AG10803 (cell line): Measurements from ENCODE around the gene NPY.

Experiments used
- DNase-seq: peaks from one replicate; pipeline ENCODE4 v3.0.0; 2010; ENCODE audit warnings: low read depth
- H3K4me3 ChIP-seq: 2 replicates; pipeline ENCODE4 v1.5.1; 2011; ENCODE audit warnings: mild to moderate bottlenecking, low read length, control low read depth
- TF ChIP-seq, protein P1 (sequence below): conservative IDR thresholded peaks from 2 replicates; pipeline ENCODE4 v1.5.1; 2011; ENCODE audit warnings: mild to moderate bottlenecking, low read length, control low read depth, inconsistent platforms

NPY gene

DNA sequence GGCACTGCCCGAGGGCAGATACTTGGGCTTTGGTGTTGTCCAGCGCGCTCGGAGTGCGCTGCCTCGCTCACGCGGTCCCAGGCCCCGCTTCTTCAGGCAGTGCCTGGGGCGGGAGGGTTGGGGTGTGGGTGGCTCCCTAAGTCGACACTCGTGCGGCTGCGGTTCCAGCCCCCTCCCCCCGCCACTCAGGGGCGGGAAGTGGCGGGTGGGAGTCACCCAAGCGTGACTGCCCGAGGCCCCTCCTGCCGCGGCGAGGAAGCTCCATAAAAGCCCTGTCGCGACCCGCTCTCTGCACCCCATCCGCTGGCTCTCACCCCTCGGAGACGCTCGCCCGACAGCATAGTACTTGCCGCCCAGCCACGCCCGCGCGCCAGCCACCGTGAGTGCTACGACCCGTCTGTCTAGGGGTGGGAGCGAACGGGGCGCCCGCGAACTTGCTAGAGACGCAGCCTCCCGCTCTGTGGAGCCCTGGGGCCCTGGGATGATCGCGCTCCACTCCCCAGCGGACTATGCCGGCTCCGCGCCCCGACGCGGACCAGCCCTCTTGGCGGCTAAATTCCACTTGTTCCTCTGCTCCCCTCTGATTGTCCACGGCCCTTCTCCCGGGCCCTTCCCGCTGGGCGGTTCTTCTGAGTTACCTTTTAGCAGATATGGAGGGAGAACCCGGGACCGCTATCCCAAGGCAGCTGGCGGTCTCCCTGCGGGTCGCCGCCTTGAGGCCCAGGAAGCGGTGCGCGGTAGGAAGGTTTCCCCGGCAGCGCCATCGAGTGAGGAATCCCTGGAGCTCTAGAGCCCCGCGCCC is at the start of gene NPY:
Gene NPY (plus strand): TSS at position 294 of the 802 bp plus-strand sequence. CDS start 1,051 bp downstream, outside the sequence.
- TF ChIP-seq, protein P1, sequence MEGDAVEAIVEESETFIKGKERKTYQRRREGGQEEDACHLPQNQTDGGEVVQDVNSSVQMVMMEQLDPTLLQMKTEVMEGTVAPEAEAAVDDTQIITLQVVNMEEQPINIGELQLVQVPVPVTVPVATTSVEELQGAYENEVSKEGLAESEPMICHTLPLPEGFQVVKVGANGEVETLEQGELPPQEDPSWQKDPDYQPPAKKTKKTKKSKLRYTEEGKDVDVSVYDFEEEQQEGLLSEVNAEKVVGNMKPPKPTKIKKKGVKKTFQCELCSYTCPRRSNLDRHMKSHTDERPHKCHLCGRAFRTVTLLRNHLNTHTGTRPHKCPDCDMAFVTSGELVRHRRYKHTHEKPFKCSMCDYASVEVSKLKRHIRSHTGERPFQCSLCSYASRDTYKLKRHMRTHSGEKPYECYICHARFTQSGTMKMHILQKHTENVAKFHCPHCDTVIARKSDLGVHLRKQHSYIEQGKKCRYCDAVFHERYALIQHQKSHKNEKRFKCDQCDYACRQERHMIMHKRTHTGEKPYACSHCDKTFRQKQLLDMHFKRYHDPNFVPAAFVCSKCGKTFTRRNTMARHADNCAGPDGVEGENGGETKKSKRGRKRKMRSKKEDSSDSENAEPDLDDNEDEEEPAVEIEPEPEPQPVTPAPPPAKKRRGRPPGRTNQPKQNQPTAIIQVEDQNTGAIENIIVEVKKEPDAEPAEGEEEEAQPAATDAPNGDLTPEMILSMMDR: no peak
- no peak within 1 kb of the TSS for H3K4me3 ChIP-seq
- DNase-seq: no peak

DNA sequence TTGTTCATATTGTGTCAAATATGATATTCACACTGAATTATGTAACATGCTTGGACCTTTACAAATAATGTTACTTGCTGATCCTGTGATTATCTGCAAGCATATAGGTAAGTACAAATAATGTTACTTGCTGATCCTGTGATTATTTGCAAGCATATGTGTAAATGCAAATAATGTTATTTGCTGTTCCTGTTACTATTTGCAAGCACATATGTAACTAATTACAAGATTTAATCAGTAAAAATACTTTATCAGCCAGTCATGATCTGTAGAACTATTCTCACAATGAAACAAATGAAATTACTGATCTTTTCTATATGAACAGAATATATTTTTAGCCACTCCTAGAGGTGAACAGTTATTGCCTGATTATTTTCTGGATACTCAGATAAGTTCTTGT is 44.7 kb upstream of the NPY start:
- DNase-seq: no peak
- TF ChIP-seq, protein P1: no peak
- H3K4me3 ChIP-seq: no peak overlapping the region

- DNase-seq: no peak
- TF ChIP-seq, protein P1: no peak
- H3K4me3 ChIP-seq: no peak overlapping the region
Observed at GRCh38 chr7:24241206-24241605, 42.8 kb upstream of the NPY start.

DNA sequence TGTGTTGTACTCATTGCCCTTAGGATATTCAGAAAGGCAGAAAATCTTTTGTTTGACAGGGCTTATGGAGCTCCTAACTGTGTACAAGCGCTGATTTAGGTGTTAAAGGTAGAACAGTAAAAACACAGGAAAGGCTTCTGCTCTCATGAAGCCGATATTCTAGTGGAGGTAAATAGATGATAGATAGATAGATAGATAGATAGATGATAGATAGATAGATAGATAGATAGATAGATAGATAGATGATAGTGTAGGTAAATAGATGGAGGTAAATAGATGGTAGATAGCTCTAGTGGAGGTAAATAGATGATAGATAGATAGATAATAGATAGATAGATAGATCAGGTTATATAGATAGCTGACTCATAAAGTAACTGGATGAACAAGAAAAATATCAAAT is 39.4 kb upstream of the NPY start:
- DNase-seq: no peak
- H3K4me3 ChIP-seq: no peak overlapping the region
- TF ChIP-seq, protein P1: no peak

GRCh38 chr7:24245362-24245761 is 38.6 kb upstream of the NPY start:
- TF ChIP-seq, protein P1: no peak
- DNase-seq: no peak

DNA sequence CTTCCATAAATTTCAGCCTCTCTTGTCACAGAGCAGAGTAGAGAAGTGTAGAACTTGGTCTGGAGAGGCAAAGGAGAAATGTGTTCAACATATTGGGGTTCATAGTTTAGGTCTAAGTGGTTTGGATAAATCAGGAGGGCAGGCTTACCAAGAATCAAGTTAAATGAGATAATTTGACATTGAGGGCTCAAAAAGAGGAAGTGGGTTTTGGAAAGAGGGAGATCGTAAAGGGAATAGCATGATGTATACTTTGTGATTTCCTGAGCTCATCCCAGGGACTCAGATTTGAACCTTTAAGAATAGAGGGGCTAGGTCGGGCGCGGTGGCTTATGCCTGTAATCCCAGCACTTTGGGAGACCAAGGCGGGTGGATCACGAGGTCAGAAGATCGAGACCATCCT is 34.7 kb upstream of the NPY start:
- TF ChIP-seq, protein P1: no peak
- H3K4me3 ChIP-seq: no peak overlapping the region
- DNase-seq: no peak

More at GRCh38 chr7:24245362-24245761, 38.6 kb upstream of the NPY start:
- H3K4me3 ChIP-seq: no peak overlapping the region

DNA sequence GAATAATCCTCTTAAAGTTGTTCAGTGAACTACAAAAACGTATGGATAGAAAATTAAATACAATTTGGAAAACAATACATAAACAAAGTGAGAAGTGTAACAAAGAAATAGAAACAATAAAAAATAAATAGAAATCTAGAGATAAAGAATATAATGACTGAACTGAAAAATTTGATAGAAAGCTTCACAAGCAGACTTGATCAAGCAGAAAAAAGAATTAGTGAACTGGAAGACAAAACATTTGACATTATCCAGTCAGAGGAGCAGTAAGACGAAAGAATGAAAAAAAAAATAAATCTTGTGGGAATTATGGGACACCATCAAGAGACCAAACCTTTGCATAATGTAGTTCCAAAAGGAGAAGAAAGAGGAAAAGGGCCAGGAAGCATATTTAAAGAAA is 32.4 kb upstream of the NPY start:
- no peak for DNase-seq
- TF ChIP-seq, protein P1: no peak

More for the DNA sequence above, 32.4 kb upstream of the NPY start:
- H3K4me3 ChIP-seq: no peak overlapping the region
